HepG2 (cell line): ENCODE data around the gene DMRTB1. TPM values are rescaled to one million over a fixed set of nuclear protein-coding genes. Genes with fewer than 3 reads are reported as not detected.

Source experiments
- AHDC1 ChIP-seq: sonication (generic); formaldehyde crosslinking; IDR thresholded peaks from 2 replicates; pipeline ENCODE4 v1.5.1; 2020; ENCODE audit warnings: mild to moderate bottlenecking, missing genetic modification reagents, borderline replicate concordance
- CCDC6 ChIP-seq: sonication (generic); formaldehyde crosslinking; IDR thresholded peaks from 2 replicates; pipeline ENCODE4 v1.8.1; 2022; ENCODE audit warnings: mild to moderate bottlenecking, missing genetic modification reagents, moderate library complexity
- CERS6 ChIP-seq: sonication (generic); formaldehyde crosslinking; IDR thresholded peaks from 2 replicates; pipeline ENCODE4 v1.5.0; 2020; ENCODE audit warnings: missing genetic modification reagents
- MED13 ChIP-seq: sonication (generic); formaldehyde crosslinking; IDR thresholded peaks from 2 replicates; pipeline ENCODE4 v1.5.0; 2020; ENCODE audit warnings: missing genetic modification reagents
- ZZZ3 ChIP-seq: sonication (generic); formaldehyde crosslinking; IDR thresholded peaks from 2 replicates; pipeline ENCODE4 v1.4.0; 2020; ENCODE audit warnings: missing genetic modification reagents, mild to moderate bottlenecking, borderline replicate concordance
- polyA plus RNA-seq, 8 experiments: library from polyadenylated mRNA; depleted of rRNA in 3 of 8; stranded (reverse) in 7 of 8; unstranded in 1 of 8; fragments of >200 nt; fragmentation: Illumina TruSeq in 4 of 8; extraction: Trizol in 4 of 8; gene quantifications; 2 replicates each; pipeline versions ENCODE4 v1.2.1 to v1.2.3, GENCODE V29; 2011 to 2016; ENCODE audit warnings: low read depth in 4 of 8, missing spikeins in 1 of 8, mixed read lengths in 1 of 8; ENCODE audit not compliant: insufficient read depth in 1 of 8
- total RNA-seq, 5 experiments: library from RNA; depleted of rRNA; stranded (reverse); fragments of >200 nt; fragmentation: Illumina TruSeq; extraction: Trizol; gene quantifications; 2 replicates each; pipeline ENCODE4 v1.2.3, GENCODE V29; 2016; ENCODE audit warnings: low read depth in 1 of 5
- TF ChIP-seq, protein P1 (sequence below): sonication (generic); formaldehyde crosslinking; IDR thresholded peaks from 2 replicates; pipeline ENCODE4 v1.4.0; 2020; ENCODE audit warnings: mild to moderate bottlenecking, missing genetic modification reagents
- TF ChIP-seq, protein P2 (sequence below): sonication (generic); formaldehyde crosslinking; IDR thresholded peaks from 2 replicates; pipeline ENCODE4 v1.5.0; 2020; ENCODE audit warnings: mild to moderate bottlenecking, missing genetic modification reagents

DMRTB1 gene
- total and polyA plus RNA-seq, 2 of the 13 experiments (the other 11 are each of a cell fraction or from before 2014, with no cell fraction given), result not detected

DNA sequence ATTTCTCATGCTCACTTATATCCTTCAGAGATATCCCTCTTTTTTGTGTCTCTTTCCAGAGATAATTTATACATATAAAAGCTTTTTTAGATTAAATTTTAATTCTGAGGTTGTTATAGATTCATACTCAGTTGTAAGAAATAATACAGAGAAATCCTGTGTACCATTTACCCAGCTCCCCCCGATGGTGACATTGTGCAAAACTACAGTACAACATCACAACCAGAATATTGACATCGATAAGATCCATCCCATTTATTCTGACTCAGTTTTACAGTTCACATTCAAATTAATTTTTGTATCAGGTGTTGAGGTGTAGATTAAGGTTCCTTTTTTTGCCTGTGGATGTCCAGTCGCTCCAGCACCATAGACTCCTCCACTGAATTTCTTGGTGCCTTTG, 14.3 kb downstream of the DMRTB1 start (continued):
- TF ChIP-seq AHDC1 (CRISPR knock-in tag) (no peak), MED13 (CRISPR knock-in tag) (no peak), ZZZ3 (no peak), CERS6 (CRISPR knock-in tag) (no peak), CCDC6 (CRISPR knock-in tag) (no peak)
- TF ChIP-seq, protein P1, sequence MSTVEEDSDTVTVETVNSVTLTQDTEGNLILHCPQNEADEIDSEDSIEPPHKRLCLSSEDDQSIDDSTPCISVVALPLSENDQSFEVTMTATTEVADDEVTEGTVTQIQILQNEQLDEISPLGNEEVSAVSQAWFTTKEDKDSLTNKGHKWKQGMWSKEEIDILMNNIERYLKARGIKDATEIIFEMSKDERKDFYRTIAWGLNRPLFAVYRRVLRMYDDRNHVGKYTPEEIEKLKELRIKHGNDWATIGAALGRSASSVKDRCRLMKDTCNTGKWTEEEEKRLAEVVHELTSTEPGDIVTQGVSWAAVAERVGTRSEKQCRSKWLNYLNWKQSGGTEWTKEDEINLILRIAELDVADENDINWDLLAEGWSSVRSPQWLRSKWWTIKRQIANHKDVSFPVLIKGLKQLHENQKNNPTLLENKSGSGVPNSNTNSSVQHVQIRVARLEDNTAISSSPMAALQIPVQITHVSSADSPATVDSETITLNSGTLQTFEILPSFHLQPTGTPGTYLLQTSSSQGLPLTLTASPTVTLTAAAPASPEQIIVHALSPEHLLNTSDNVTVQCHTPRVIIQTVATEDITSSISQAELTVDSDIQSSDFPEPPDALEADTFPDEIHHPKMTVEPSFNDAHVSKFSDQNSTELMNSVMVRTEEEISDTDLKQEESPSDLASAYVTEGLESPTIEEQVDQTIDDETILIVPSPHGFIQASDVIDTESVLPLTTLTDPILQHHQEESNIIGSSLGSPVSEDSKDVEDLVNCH (CRISPR knock-in tag), result no peak
- TF ChIP-seq, protein P2, sequence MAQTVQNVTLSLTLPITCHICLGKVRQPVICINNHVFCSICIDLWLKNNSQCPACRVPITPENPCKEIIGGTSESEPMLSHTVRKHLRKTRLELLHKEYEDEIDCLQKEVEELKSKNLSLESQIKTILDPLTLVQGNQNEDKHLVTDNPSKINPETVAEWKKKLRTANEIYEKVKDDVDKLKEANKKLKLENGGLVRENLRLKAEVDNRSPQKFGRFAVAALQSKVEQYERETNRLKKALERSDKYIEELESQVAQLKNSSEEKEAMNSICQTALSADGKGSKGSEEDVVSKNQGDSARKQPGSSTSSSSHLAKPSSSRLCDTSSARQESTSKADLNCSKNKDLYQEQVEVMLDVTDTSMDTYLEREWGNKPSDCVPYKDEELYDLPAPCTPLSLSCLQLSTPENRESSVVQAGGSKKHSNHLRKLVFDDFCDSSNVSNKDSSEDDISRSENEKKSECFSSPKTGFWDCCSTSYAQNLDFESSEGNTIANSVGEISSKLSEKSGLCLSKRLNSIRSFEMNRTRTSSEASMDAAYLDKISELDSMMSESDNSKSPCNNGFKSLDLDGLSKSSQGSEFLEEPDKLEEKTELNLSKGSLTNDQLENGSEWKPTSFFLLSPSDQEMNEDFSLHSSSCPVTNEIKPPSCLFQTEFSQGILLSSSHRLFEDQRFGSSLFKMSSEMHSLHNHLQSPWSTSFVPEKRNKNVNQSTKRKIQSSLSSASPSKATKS (CRISPR knock-in tag), result no peak
